Right ventricle myocardium inferior (tissue), 1 donor: ENCODE measurements around the gene PCDHGB7. TPM values are rescaled to one million over a fixed set of nuclear protein-coding genes. Genes with fewer than 3 reads are reported as not detected.
"Not testable (repeated sequence)": the region's sequence is repeated elsewhere in the genome, so short reads cannot be mapped to it uniquely, and the experiment has no call there.

Source experiments
- ATAC-seq: fragments of 200-7000 bp; cut with Tn5 transposase; one replicate; pipeline ENCODE4 v1.9.1; 2020; ENCODE audit warnings: mild to moderate bottlenecking, moderate library complexity
- DNase-seq: peaks from one replicate; pipeline ENCODE4 v3.0.0; 2021; ENCODE audit errors: missing footprints
- intact Hi-C: fragments of 100-400 bp; cut with DNase I; formaldehyde crosslinking; loops from one replicate; pipeline ENCODE4 v1.11.0; 2022
- total RNA-seq: library from RNA; stranded (reverse); fragmentation: NEBNext Ultra II Directional; extraction: Animal tissue kit (Norgen Biotek cat#: 25700); gene quantifications from one replicate; pipeline ENCODE4 v1.2.1, GENCODE V29; 2021
- donor health status: DM: no; HTN: yes; CAD: no; lungs with severe emphysema.

PCDHGB7 gene
- total RNA-seq, 1 donor from 2014 or later = 8.6 TPM

- ATAC-seq, intact Hi-C loops: not testable (repeated sequence)
- peak; percentile 65 for DNase-seq
Observed at GRCh38 chr5:141415275-141415618, 2.2 kb upstream of the PCDHGB7 start.

- intact Hi-C loops = no loop called here
- DNase-seq (no peak), ATAC-seq (no peak)
Observed at GRCh38 chr5:141419074-141419880, 1.8 kb downstream of the PCDHGB7 start.

- DNase-seq (no peak), ATAC-seq (no peak)
- intact Hi-C loops = no loop called here
Observed at GRCh38 chr5:141420855-141421488, 3.5 kb downstream of the PCDHGB7 start, which contains the start of gene PCDHGA11. PCDHGA11 (plus strand) TSS chr5:141421051; CDS start chr5:141421228, 177 bp downstream.

- intact Hi-C loops = no loop called here
- DNase-seq = no peak
- no peak for ATAC-seq
Observed at GRCh38 chr5:141421489-141421855, 4.0 kb downstream of the PCDHGB7 start.

- DNase-seq = no peak
- intact Hi-C loops = no loop called here
- ATAC-seq = no peak
Observed at GRCh38 chr5:141422742-141423291, 5.3 kb downstream of the PCDHGB7 start.

GRCh38 chr5:141427783-141428426 lies 10.4 kb downstream of the PCDHGB7 start:
- DNase-seq (no peak), ATAC-seq (no peak)
- intact Hi-C loops = no loop called here

- intact Hi-C loops = loop anchor here (2.0 to 5.0 kb wide), 2 partner anchors 47 to 94 kb away; partner anchors contain the start of gene PCDHGC3
Observed at GRCh38 chr5:141430332-141431113, 13.0 kb downstream of the PCDHGB7 start, which contains the start of gene PCDHGA12. PCDHGA12 (plus strand) TSS chr5:141430507; CDS start chr5:141430760, 253 bp downstream.

GRCh38 chr5:141431286-141431685 lies 13.8 kb downstream of the PCDHGB7 start:
- intact Hi-C loops = loop anchor here (2.0 to 5.0 kb wide), 2 partner anchors 46 to 94 kb away; partner anchors contain the start of gene PCDHGC3
- DNase-seq = no peak
- no peak for ATAC-seq

More at GRCh38 chr5:141430332-141431113, 13.0 kb downstream of the PCDHGB7 start, which contains the start of gene PCDHGA12:
- peak; percentile 90 for ATAC-seq
- DNase-seq = no peak

- not testable (repeated sequence) for ATAC-seq, DNase-seq
- intact Hi-C loops = loop anchor here (5.0 kb wide), 1 partner anchor 45 kb away; the partner anchor contains the start of gene PCDHGC3
Observed at GRCh38 chr5:141432308-141432707, 14.8 kb downstream of the PCDHGB7 start.

- intact Hi-C loops = loop anchor here (5.0 kb wide), 1 partner anchor 45 kb away; the partner anchor contains the start of gene PCDHGC3
- DNase-seq, ATAC-seq: not testable (repeated sequence)
Observed at GRCh38 chr5:141432726-141433125, 15.2 kb downstream of the PCDHGB7 start.

- DNase-seq (no peak), ATAC-seq (no peak)
- intact Hi-C loops = loop anchor here (5.0 kb wide), 1 partner anchor 43 kb away; the partner anchor contains the start of gene PCDHGC3
Observed at GRCh38 chr5:141434006-141434405, 16.5 kb downstream of the PCDHGB7 start.

- intact Hi-C loops = no loop called here
- DNase-seq = no peak
- ATAC-seq = no peak
Observed at GRCh38 chr5:141437221-141437620, 19.7 kb downstream of the PCDHGB7 start.

- DNase-seq (no peak), ATAC-seq (no peak)
- intact Hi-C loops = no loop called here
Observed at GRCh38 chr5:141439411-141440141, 22.1 kb downstream of the PCDHGB7 start.

GRCh38 chr5:141440341-141440740 lies 22.9 kb downstream of the PCDHGB7 start:
- ATAC-seq (no peak), DNase-seq (no peak)
- intact Hi-C loops = no loop called here

GRCh38 chr5:141441571-141442170 lies 24.2 kb downstream of the PCDHGB7 start:
- DNase-seq = no peak
- intact Hi-C loops = no loop called here
- peak; percentile 81 for ATAC-seq

GRCh38 chr5:141465351-141465750 lies 47.9 kb downstream of the PCDHGB7 start:
- intact Hi-C loops = no loop called here
- DNase-seq = no peak
- ATAC-seq = no peak
